ENCODE measurements around the gene NHSL2. TPM values are rescaled to one million over a fixed set of nuclear protein-coding genes. Genes with fewer than 3 reads are reported as not detected.

The NHSL2 gene
- total and polyA plus RNA-seq, 10 donors, result 0.24 to 20.8 (median 10.1) TPM

DNA sequence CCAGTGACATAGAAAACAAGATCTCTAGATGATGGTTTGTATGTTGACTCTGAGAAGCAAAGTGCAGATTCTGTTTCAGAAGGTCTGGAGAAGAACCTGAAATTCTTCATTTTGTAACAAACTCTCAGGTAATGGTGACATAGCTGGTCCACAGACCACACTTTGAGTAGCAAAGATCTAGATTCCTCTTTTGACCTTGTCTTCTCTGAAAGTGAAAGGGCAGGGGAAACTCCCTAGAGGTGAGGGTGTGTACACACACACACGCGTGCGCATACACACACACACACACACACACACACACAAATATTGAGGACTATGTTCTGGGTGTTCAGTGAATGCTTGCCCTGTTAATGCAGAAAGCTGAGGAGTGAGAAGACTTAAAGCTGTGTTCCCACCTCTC, 110.1 kb downstream of the NHSL2 start:
- peaks cover 0 to 29% (median 8%) of the 10 kb centered on the region in 6 donors for H3K4me1 ChIP-seq
- no peaks in the 10 kb centered on the region for H3K9me3 ChIP-seq
- intact Hi-C loops (cut with DNase I; ENCODE audit: low total_unique reads), result no loop called here
- DNase-seq, result no peak
- no peak overlapping the region for H3K27ac ChIP-seq
- no peak overlapping the region for H3K4me3 ChIP-seq
- 66 to 91% (median 82%) methylated on average over 3 of the region's 3 CpGs for WGBS, 5 donors
- no peaks in the 10 kb centered on the region for H3K36me3 ChIP-seq
- H3K27me3 ChIP-seq (replicated peaks in 1 of 7), result peaks cover 0 to 34% (median 5%) of the 10 kb centered on the region in 7 donors
- TF ChIP-seq POLR2A (IDR thresholded peaks at IDR 0.05) (no peak), POLR2AphosphoS5 (IDR thresholded peaks at IDR 0.05) (no peak)
- TF ChIP-seq, protein P1, sequence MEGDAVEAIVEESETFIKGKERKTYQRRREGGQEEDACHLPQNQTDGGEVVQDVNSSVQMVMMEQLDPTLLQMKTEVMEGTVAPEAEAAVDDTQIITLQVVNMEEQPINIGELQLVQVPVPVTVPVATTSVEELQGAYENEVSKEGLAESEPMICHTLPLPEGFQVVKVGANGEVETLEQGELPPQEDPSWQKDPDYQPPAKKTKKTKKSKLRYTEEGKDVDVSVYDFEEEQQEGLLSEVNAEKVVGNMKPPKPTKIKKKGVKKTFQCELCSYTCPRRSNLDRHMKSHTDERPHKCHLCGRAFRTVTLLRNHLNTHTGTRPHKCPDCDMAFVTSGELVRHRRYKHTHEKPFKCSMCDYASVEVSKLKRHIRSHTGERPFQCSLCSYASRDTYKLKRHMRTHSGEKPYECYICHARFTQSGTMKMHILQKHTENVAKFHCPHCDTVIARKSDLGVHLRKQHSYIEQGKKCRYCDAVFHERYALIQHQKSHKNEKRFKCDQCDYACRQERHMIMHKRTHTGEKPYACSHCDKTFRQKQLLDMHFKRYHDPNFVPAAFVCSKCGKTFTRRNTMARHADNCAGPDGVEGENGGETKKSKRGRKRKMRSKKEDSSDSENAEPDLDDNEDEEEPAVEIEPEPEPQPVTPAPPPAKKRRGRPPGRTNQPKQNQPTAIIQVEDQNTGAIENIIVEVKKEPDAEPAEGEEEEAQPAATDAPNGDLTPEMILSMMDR (IDR thresholded peaks at IDR 0.05 in 8 of 11, conservative IDR thresholded peaks at IDR 0.05 in 3 of 11), result no peak

DNA sequence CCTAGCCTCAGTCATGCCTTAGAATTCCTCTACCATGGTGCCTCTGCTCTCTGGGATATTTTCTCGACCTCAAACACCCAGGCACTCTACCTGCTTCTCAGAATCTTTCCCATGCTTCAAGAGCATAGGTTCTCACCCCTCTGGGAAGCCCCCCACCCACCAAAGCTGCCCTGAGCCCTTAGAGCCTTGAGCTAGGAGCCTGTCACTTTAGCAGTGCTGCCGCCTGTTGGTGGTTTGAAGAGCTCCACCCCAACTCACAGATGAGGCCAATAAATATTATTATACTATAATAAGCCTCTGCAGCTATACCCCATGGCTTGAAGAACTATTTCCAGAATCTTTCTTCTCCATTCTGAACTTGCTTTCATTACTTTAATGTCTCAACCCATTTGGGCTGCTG, 111.3 kb downstream of the NHSL2 start:
- Histone ChIP-seq H3K9me3 (no peaks in the 10 kb centered on the region), H3K27ac (no peak overlapping the region), H3K36me3 (no peaks in the 10 kb centered on the region), H3K27me3 (replicated peaks in 1 of 7) (peaks cover 0 to 38% (median under 1%) of the 10 kb centered on the region in 7 donors), H3K4me1 (peaks cover 0 to 29% (median 8%) of the 10 kb centered on the region in 6 donors), H3K4me3 (no peak overlapping the region)
- DNase-seq, result no peak
- TF ChIP-seq POLR2AphosphoS5 (IDR thresholded peaks at IDR 0.05) (no peak), POLR2A (IDR thresholded peaks at IDR 0.05) (no peak)
- TF ChIP-seq, protein P1 (IDR thresholded peaks at IDR 0.05 in 8 of 11, conservative IDR thresholded peaks at IDR 0.05 in 3 of 11), result peak in 7 of 11 experiments; percentile 12 to 50 (median 41)
- intact Hi-C loops (cut with DNase I; ENCODE audit: low total_unique reads), result no loop called here
- 22 to 78% (median 53%) methylated on average over 2 of the region's 2 CpGs for WGBS, 5 donors

DNA sequence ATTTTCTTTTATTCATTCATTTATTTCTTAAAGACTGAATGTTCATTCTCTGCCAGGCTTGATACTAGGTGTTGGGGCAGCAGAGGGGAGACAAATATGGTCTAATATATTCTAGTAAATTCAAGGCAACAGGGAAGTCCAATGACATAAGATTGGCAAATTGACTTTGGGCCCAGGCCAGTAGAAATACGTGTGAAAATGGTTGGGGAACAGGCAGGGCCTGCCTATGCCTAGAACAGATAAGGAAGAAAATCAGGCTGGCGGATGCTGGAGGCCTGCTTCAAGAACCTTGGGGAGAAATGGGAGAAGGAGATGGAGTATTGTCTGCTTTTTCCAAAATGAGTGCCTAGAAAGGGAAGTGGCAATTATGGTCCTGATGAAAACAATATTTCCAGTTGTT, 112.4 kb downstream of the NHSL2 start:
- H3K4me1 ChIP-seq, result peaks cover 0 to 28% (median 8%) of the 10 kb centered on the region in 6 donors
- 57 to 87% (median 65%) methylated on average over 2 of the region's 2 CpGs for WGBS, 5 donors
- no peak overlapping the region for H3K27ac ChIP-seq
- H3K4me3 ChIP-seq, result no peak overlapping the region
- TF ChIP-seq, protein P1 (IDR thresholded peaks at IDR 0.05 in 8 of 11, conservative IDR thresholded peaks at IDR 0.05 in 3 of 11), result no peak
- TF ChIP-seq POLR2A (IDR thresholded peaks at IDR 0.05), result no peak
- TF ChIP-seq POLR2AphosphoS5 (IDR thresholded peaks at IDR 0.05), result no peak
- H3K9me3 ChIP-seq, result no peaks in the 10 kb centered on the region
- H3K27me3 ChIP-seq (replicated peaks in 1 of 7), result peaks cover 0 to 36% (median 0%) of the 10 kb centered on the region in 7 donors
- intact Hi-C loops (cut with DNase I; ENCODE audit: low total_unique reads), result no loop called here
- H3K36me3 ChIP-seq, result no peaks in the 10 kb centered on the region
- DNase-seq, result no peak

DNA sequence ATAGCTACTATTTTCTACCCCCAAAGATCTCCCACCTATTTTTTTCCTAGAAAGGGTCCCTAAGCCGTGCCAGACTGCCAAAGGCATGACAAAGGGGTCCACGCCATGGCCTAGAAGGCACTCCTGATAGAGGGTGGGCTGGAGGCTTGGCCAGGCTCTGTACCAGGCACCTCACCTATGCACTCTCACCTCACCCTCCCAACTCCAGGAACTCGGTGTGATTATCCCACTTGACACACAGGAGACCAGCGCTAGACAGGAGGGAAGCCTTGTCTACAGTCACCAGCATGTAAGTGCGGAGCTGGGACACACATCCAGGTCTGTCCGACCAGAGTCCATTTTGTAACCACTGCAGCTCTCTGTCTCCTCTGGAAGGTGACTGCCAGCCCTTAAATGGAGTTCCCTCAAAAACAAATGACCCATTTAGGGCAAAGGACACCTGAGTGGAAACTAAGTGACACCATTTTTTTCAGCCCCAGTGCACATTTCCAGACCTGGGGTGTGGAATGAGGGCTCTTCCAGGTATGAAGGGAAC, 114.7 kb downstream of the NHSL2 start:
- WGBS, 5 donors, result 67 to 93% (median 88%) methylated on average over 6 of the region's 6 CpGs

More for the DNA sequence above, 114.7 kb downstream of the NHSL2 start:
- no peaks in the 10 kb centered on the region for H3K36me3 ChIP-seq
- intact Hi-C loops (cut with DNase I; ENCODE audit: low total_unique reads), result no loop called here
- H3K9me3 ChIP-seq, result no peaks in the 10 kb centered on the region
- peaks cover 0 to 15% (median 0%) of the 10 kb centered on the region in 7 donors for H3K27me3 ChIP-seq (replicated peaks in 1 of 7)
- no peak for DNase-seq
- no peak overlapping the region for H3K27ac ChIP-seq
- no peak overlapping the region for H3K4me3 ChIP-seq
- TF ChIP-seq POLR2AphosphoS5 (IDR thresholded peaks at IDR 0.05) (no peak), POLR2A (IDR thresholded peaks at IDR 0.05) (no peak)
- TF ChIP-seq, protein P1 (IDR thresholded peaks at IDR 0.05 in 8 of 11, conservative IDR thresholded peaks at IDR 0.05 in 3 of 11), result no peak
- H3K4me1 ChIP-seq, result peaks cover 0 to 5% (median 0%) of the 10 kb centered on the region in 6 donors

Data from spleen (tissue), 11 donors.